MM.1S (cell line): ENCODE measurements around the gene ELOVL1.

ENCODE experiments used
- DNase-seq: peaks from one replicate; pipeline ENCODE4 v3.0.0-alpha.2; 2015
- H2AFZ ChIP-seq: fragments of 300-600 bp; sonication (generic); 2 replicates; pipeline ENCODE4 v1.6.0; 2016; ENCODE audit warnings: antibody characterized with exemption, low read length
- H3F3A ChIP-seq: fragments of 300-600 bp; sonication (generic); 2 replicates; pipeline ENCODE4 v1.6.1; 2016; ENCODE audit warnings: mild to moderate bottlenecking, antibody characterized with exemption, low read length, moderate library complexity, mixed read lengths; ENCODE audit not compliant: insufficient read depth
- H3K27ac ChIP-seq: fragments of 300-600 bp; sonication (generic); 2 replicates; pipeline ENCODE4 v1.5.1; 2016; ENCODE audit warnings: mild to moderate bottlenecking, low read length
- H3K27me3 ChIP-seq: fragments of 300-600 bp; sonication (generic); replicated peaks from 2 replicates; pipeline ENCODE4 v1.6.0; 2016; ENCODE audit warnings: low read length; ENCODE audit not compliant: insufficient read depth
- H3K36me3 ChIP-seq: fragments of 300-600 bp; sonication (generic); replicated peaks from 2 replicates; pipeline ENCODE4 v1.6.1; 2016; ENCODE audit warnings: mild to moderate bottlenecking, low read length, mixed read lengths; ENCODE audit not compliant: insufficient read depth
- H3K4me1 ChIP-seq: fragments of 300-600 bp; sonication (generic); 2 replicates; pipeline ENCODE4 v1.6.1; 2016; ENCODE audit warnings: low read length, mixed read lengths
- H3K4me2 ChIP-seq: fragments of 300-600 bp; sonication (generic); 2 replicates; pipeline ENCODE4 v1.6.0; 2016; ENCODE audit warnings: low read depth, low read length
- H3K4me3 ChIP-seq: fragments of 300-600 bp; sonication (generic); 2 replicates; pipeline ENCODE4 v1.5.1; 2016; ENCODE audit warnings: low read length, mixed read lengths
- H3K79me2 ChIP-seq: fragments of 300-600 bp; sonication (generic); 2 replicates; pipeline ENCODE4 v1.6.1; 2016; ENCODE audit warnings: mixed run types, low read length, mixed read lengths
- H3K9ac ChIP-seq: fragments of 300-600 bp; sonication (generic); 2 replicates; pipeline ENCODE4 v1.6.1; 2016; ENCODE audit warnings: low read length, mixed read lengths
- H3K9me2 ChIP-seq: fragments of 300-600 bp; sonication (generic); replicated peaks from 2 replicates; pipeline ENCODE4 v1.6.1; 2016; ENCODE audit warnings: mild to moderate bottlenecking, low read length, mixed read lengths; ENCODE audit not compliant: insufficient read depth
- H3K9me3 ChIP-seq: fragments of 300-600 bp; sonication (generic); replicated peaks from 2 replicates; pipeline ENCODE4 v1.6.1; 2016; ENCODE audit warnings: mild to moderate bottlenecking, low read length, mixed read lengths; ENCODE audit not compliant: insufficient read depth
- H4K20me1 ChIP-seq: fragments of 300-600 bp; sonication (generic); 2 replicates; pipeline ENCODE4 v1.6.1; 2016; ENCODE audit warnings: mild to moderate bottlenecking, low read length, moderate library complexity, mixed read lengths; ENCODE audit not compliant: insufficient read depth
- CTCF ChIP-seq: fragments of 300-600 bp; sonication (generic); IDR thresholded peaks from 2 replicates; pipeline ENCODE4 v1.5.1; 2016; ENCODE audit warnings: antibody characterized with exemption, low read length, mixed read lengths
- EZH2 ChIP-seq: fragments of 300-600 bp; sonication (generic); optimal IDR thresholded peaks from 2 replicates; pipeline ENCODE3; 2017; ENCODE audit warnings: low read depth, mild to moderate bottlenecking, antibody characterized with exemption, low read length, mixed read lengths
- EZH2phosphoT487 ChIP-seq: fragments of 300-600 bp; sonication (generic); IDR thresholded peaks from 2 replicates; pipeline ENCODE4 v1.6.1; 2018; ENCODE audit warnings: antibody characterized with exemption, low read length

Gene ELOVL1

GRCh38 chr1:43352351-43352705 lies 15.5 kb downstream of the ELOVL1 start:
- Histone ChIP-seq H3K27me3 (0 out of 2 replicates have a peak, but pooled peaks cover under 1% of the 10 kb centered on the region), H3K4me3 (no peak overlapping the region), H3F3A (peaks cover 9% of the 10 kb centered on the region), H3K4me2 (no peak overlapping the region), H3K36me3 (no peaks in the 10 kb centered on the region), H2AFZ (no peak overlapping the region), H3K4me1 (peaks cover 10% of the 10 kb centered on the region), H3K79me2 (no peaks in the 10 kb centered on the region), H3K9me2 (no peaks in the 10 kb centered on the region), H3K27ac (no peak overlapping the region), H4K20me1 (no peaks in the 10 kb centered on the region), H3K9me3 (no peaks in the 10 kb centered on the region), H3K9ac (no peak overlapping the region)
- DNase-seq = no peak
- TF ChIP-seq EZH2phosphoT487 (no peak), CTCF (no peak), EZH2 (no peak)

DNA sequence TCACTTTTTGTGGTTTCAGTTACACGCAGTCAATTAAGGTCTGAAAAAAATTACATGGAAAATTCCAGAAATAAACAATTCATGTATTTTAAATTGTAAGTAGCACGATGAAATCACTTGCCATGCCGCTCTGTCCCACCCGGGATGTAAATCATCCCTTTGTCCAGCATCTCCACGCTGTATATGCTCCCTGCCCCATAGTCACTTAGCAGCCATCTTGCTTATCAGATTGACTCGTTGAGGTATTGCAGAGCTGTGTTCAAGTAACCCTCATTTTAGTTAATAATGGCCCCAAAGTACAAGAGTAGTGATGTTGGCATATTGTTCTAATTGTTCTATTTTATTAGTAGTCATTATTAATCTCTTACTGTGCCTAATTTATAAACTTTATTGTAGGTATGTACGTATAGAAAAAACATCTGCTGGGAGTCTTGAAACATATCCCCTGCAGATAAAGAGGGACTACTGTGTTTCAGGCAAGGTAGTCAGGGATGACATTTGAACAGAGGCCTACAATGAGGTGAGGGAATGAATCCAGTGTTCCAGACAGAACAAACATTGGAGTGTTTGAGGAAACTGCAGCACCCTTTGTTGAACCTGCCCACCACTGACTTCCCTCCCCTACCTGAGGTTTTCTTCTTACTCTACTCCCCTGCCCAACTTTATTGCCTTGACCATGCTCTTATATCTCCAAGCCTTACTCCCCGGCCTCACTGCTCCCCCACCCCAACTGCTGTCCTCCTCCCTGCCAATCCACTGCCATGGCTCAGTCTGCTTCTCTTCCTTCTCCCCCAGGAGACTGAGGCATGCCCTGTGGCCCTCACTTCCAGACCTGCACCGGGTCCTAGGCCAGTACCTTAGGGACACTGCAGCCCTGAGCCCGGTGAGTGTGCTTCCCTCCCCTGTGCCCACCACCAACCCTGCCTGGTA lies 16.1 kb downstream of the ELOVL1 start:
- no peak for DNase-seq
- Histone ChIP-seq H3K9me3 (no peaks in the 10 kb centered on the region), H3K9ac (no peak overlapping the region), H2AFZ (no peak overlapping the region), H3K4me2 (no peak overlapping the region), H4K20me1 (no peaks in the 10 kb centered on the region), H3F3A (peaks cover 9% of the 10 kb centered on the region), H3K27ac (no peak overlapping the region), H3K27me3 (0 out of 2 replicates have a peak, but pooled peaks cover 6% of the 10 kb centered on the region), H3K79me2 (no peaks in the 10 kb centered on the region), H3K9me2 (no peaks in the 10 kb centered on the region), H3K4me3 (no peak overlapping the region), H3K4me1 (peaks cover 10% of the 10 kb centered on the region), H3K36me3 (no peaks in the 10 kb centered on the region)
- TF ChIP-seq EZH2phosphoT487 (no peak), CTCF (no peak)

DNA sequence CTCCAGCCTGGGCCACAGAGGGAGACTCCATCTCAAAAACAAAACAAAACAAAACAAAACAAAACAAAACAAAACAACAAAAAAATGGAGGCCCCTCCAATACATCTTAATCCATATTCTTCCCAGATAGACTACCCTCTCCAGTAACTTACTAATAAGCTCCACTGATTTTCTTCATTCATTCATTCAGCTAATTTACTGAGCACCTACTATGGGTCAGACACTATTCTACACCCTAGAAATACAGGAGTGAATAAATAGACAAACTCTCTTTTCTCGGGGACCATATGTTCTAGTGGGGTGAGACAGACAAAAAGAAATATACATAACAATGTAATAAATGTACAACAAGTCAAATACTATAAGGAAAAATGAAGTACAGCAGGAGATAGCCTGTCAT lies 16.8 kb downstream of the ELOVL1 start:
- Histone ChIP-seq H3K4me3 (no peak overlapping the region), H3K4me2 (no peak overlapping the region), H3K4me1 (peaks cover 10% of the 10 kb centered on the region), H3K9ac (no peak overlapping the region), H3K27ac (no peak overlapping the region), H2AFZ (no peak overlapping the region), H3F3A (peaks cover 9% of the 10 kb centered on the region), H4K20me1 (no peaks in the 10 kb centered on the region), H3K27me3 (0 out of 2 replicates have a peak, but pooled peaks cover 6% of the 10 kb centered on the region), H3K36me3 (no peaks in the 10 kb centered on the region), H3K9me2 (no peaks in the 10 kb centered on the region), H3K9me3 (no peaks in the 10 kb centered on the region), H3K79me2 (no peaks in the 10 kb centered on the region)
- DNase-seq = no peak
- TF ChIP-seq CTCF = no peak
- TF ChIP-seq EZH2phosphoT487 = no peak
- TF ChIP-seq EZH2 = no peak
